Kidney (tissue), 14 donors: ENCODE data around the gene FRYL. TPM values are rescaled to one million over a fixed set of nuclear protein-coding genes. Genes with fewer than 3 reads are reported as not detected.
A peak's percentile ranks its signal among the peaks of the same experiment; 100 is the strongest.

Experiments
- DNase-seq, 5 donors: peaks; one replicate each; pipeline ENCODE4 v3.0.0-alpha.2; 2013 to 2020
- FAIRE-seq: peaks from 2 replicates; lab custom pipeline; 2012; peaks lifted over from hg19 to GRCh38; lab: Jason Lieb, UNC
- H3K27ac ChIP-seq, 2 donors: one replicate each; pipeline ENCODE4 v1.7.0; 2013; ENCODE audit warnings: low read depth in 2 of 2, low read length in 2 of 2, inconsistent platforms in 1 of 2
- H3K27me3 ChIP-seq: one replicate; pipeline ENCODE4 v1.7.1; 2013; ENCODE audit warnings: low read length, inconsistent platforms; ENCODE audit not compliant: control insufficient read depth, insufficient read depth
- H3K36me3 ChIP-seq, 3 donors: one replicate each; pipeline versions ENCODE4 v1.7.0 to v1.7.1; 2013; ENCODE audit warnings: low read length in 3 of 3, control low read depth in 1 of 3, inconsistent platforms in 1 of 3; ENCODE audit not compliant: insufficient read depth in 3 of 3, control insufficient read depth in 2 of 3
- H3K4me1 ChIP-seq, 3 donors: one replicate each; pipeline versions ENCODE4 v1.7.0 to v1.7.1; 2013; ENCODE audit warnings: low read length in 3 of 3, inconsistent platforms in 1 of 3, low read depth in 1 of 3; ENCODE audit not compliant: control insufficient read depth in 2 of 3, insufficient read depth in 2 of 3
- H3K4me3 ChIP-seq, 3 donors: one replicate each; pipeline versions ENCODE4 v1.7.0 to v1.8.1; 2013; ENCODE audit warnings: low read length in 3 of 3, control low read depth in 1 of 3, inconsistent platforms in 1 of 3
- H3K9ac ChIP-seq, 3 donors: one replicate each; pipeline versions ENCODE4 v1.7.0 to v1.7.1; 2013; ENCODE audit warnings: low read length in 3 of 3, control low read depth in 1 of 3, inconsistent platforms in 1 of 3
- H3K9me3 ChIP-seq, 3 donors: one replicate each; pipeline versions ENCODE4 v1.7.0 to v1.7.1; 2013; ENCODE audit warnings: low read length in 3 of 3, control low read depth in 1 of 3, inconsistent platforms in 1 of 3; ENCODE audit not compliant: control insufficient read depth in 2 of 3, insufficient read depth in 1 of 3
- intact Hi-C: fragments of 100-400 bp; cut with DNase I; formaldehyde crosslinking; loops from one replicate; pipeline ENCODE4 v1.11.1; 2022
- polyA plus RNA-seq: library from polyadenylated mRNA; stranded (reverse); fragments of 350-450 nt; fragmentation: Illumina TruSeq; extraction: RNeasy Lipid Tissue Mini Kit (QIAGEN cat#74804); gene quantifications from one replicate; pipeline ENCODE4 v1.2.3, GENCODE V29; 2014; ENCODE audit warnings: low read depth, low replicate concordance; ENCODE audit not compliant: insufficient read depth
- total RNA-seq: library from RNA; stranded (reverse); fragmentation: NEBNext Ultra II Directional; extraction: Animal tissue kit (Norgen Biotek cat#: 25700); gene quantifications from one replicate; pipeline ENCODE4 v1.2.1, GENCODE V29; 2021
- TF ChIP-seq, protein P1 (sequence below): IDR thresholded peaks from 3 replicates; pipeline ENCODE4 v1.5.1; 2012; ENCODE audit warnings: mild to moderate bottlenecking, moderate library complexity, borderline replicate concordance; ENCODE audit not compliant: insufficient read depth; ENCODE audit errors: extremely low read depth
- donor health status: control.
- donor health status: control.
- donor health status: control.
- donor health status: control.
- donor health status: control.
- donor health status: DM: yes; HTN: yes; CAD: no.
- donor health status: Normal renal cell carcinoma (clear cell type).

Gene FRYL
- total and polyA plus RNA-seq, 2 donors from 2014 or later, result 11.6 to 78.9 TPM

DNA sequence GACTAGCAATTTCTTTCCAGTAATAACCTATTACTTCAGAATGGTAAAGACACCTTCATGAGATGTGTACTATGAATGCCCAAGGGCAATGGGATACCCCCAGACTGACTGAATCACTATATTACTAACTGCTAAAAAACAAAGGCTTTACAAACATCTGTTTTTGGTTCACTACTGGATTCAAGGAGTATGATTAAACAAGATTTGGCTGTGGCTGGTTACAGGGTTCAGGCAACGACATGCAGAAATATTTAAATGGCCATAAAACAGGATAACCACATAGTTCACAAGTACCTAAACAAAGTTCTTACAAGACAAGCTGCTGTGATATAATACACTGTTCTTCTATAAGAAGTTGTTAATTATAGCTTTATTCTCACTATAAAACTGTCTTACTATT is 128.2 kb downstream of the FRYL start:
- TF ChIP-seq, protein P1, sequence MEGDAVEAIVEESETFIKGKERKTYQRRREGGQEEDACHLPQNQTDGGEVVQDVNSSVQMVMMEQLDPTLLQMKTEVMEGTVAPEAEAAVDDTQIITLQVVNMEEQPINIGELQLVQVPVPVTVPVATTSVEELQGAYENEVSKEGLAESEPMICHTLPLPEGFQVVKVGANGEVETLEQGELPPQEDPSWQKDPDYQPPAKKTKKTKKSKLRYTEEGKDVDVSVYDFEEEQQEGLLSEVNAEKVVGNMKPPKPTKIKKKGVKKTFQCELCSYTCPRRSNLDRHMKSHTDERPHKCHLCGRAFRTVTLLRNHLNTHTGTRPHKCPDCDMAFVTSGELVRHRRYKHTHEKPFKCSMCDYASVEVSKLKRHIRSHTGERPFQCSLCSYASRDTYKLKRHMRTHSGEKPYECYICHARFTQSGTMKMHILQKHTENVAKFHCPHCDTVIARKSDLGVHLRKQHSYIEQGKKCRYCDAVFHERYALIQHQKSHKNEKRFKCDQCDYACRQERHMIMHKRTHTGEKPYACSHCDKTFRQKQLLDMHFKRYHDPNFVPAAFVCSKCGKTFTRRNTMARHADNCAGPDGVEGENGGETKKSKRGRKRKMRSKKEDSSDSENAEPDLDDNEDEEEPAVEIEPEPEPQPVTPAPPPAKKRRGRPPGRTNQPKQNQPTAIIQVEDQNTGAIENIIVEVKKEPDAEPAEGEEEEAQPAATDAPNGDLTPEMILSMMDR, result no peak
- DNase-seq, result peak in 1 of 5 donors; percentile 68

DNA sequence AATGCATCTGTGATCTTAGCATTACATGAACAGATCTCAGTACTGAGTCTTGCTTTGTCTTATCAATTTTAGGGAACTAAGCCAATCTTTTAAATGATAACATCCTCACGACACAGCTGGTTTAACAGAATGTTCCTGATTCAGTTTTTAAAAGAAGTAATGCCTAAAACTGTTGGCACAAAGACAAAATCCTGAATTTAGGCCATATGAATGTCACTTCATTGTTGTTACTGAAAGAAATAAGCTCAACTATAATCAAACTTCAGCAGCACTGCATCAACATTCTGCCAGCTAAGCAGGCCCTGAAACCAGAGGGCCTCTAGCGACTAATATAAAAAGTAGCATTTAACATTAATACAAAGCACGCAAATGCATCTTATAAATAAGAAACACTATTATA is 130.6 kb downstream of the FRYL start:
- DNase-seq, result no peak
- intact Hi-C loops, result no loop called here
- no peaks in the 10 kb centered on the region for H3K9me3 ChIP-seq

More for the DNA sequence above, 128.2 kb downstream of the FRYL start:
- Histone ChIP-seq H3K27ac (no peak overlapping the region), H3K27me3 (no peaks in the 10 kb centered on the region), H3K9ac (no peak overlapping the region), H3K4me3 (no peak overlapping the region), H3K36me3 (no peaks in the 10 kb centered on the region), H3K9me3 (no peaks in the 10 kb centered on the region), H3K4me1 (peaks cover 0 to 5% (median 0%) of the 10 kb centered on the region in 3 donors)
- no peak for FAIRE-seq
- intact Hi-C loops, result no loop called here

DNA sequence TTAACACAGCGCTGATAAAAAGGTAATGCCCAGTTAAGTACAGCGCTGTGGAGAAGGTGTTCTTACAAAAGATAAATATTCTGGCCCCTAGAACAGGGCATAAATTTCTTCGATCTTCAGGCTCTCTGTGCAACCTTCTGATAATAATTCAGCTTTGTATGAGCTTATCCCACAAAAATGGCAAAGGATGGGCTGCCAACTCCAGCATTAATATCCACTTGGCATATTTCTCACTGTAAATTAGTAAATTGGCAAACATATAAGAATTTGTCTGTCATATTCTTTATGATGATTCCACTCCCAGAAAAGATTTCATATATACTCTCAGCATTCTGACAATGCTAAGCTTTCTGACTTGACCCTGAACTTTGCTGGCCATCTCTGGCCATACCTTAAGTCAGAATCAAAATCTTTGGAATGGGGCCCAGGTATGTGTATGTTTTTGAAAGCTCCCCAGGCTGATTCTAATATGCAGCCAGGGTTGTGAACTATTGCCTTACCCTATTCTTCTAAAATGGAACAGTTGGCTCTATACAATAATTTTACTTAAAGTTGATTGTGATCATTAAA is 134.8 kb downstream of the FRYL start:
- H3K9me3 ChIP-seq, result no peaks in the 10 kb centered on the region
- no peak overlapping the region for H3K27ac ChIP-seq
- H3K36me3 ChIP-seq, result no peaks in the 10 kb centered on the region
- H3K4me1 ChIP-seq, result no peaks in the 10 kb centered on the region
- no peaks in the 10 kb centered on the region for H3K27me3 ChIP-seq
- H3K9ac ChIP-seq, result no peak overlapping the region
- intact Hi-C loops, result no loop called here
- DNase-seq (no peak), FAIRE-seq (no peak)
- no peak overlapping the region for H3K4me3 ChIP-seq
- TF ChIP-seq, protein P1, result no peak

More for the DNA sequence above, 130.6 kb downstream of the FRYL start:
- Histone ChIP-seq H3K27ac (no peak overlapping the region), H3K27me3 (no peaks in the 10 kb centered on the region), H3K4me3 (no peak overlapping the region), H3K9ac (no peak overlapping the region), H3K4me1 (peaks cover 0 to 5% (median 0%) of the 10 kb centered on the region in 3 donors), H3K36me3 (no peaks in the 10 kb centered on the region)
- FAIRE-seq, result no peak
- TF ChIP-seq, protein P1, result no peak
